HFFc6 (cell line): ENCODE data around the gene KIAA2012. TPM values are rescaled to one million over a fixed set of nuclear protein-coding genes. Genes with fewer than 3 reads are reported as not detected.

Experiments used
- DNase-seq: peaks from one replicate; pipeline ENCODE4 v3.0.0-alpha.2; 2018
- H3K27ac Mint-ChIP-seq: 2 replicates; pipeline ENCODE4 v1.8.0; 2020; ENCODE audit warnings: mild to moderate bottlenecking, mixed read lengths
- H3K27me3 Mint-ChIP-seq: 2 replicates; pipeline ENCODE4 v1.8.0; 2021; ENCODE audit warnings: mild to moderate bottlenecking, moderate library complexity, mixed read lengths; ENCODE audit not compliant: insufficient read depth
- H3K36me3 Mint-ChIP-seq: 2 replicates; pipeline ENCODE4 v1.8.0; 2021; ENCODE audit warnings: low read depth, mixed read lengths
- H3K4me1 Mint-ChIP-seq: 2 replicates; pipeline ENCODE4 v1.8.0; 2020; ENCODE audit warnings: low read depth, mixed read lengths
- H3K4me3 Mint-ChIP-seq: 2 replicates; pipeline ENCODE4 v1.8.0; 2020; ENCODE audit warnings: mild to moderate bottlenecking, moderate library complexity, mixed read lengths
- H3K9me3 Mint-ChIP-seq: 2 replicates; pipeline ENCODE4 v1.8.0; 2020; ENCODE audit warnings: mild to moderate bottlenecking, mixed read lengths
- total RNA-seq, 6 experiments: library from RNA; stranded (reverse); fragmentation: NEBNext Ultra II Directional; extraction: Animal tissue kit (Norgen Biotek cat#: 25700); gene quantifications; 2 replicates in 1 of 6; 3 replicates in 5 of 6; pipeline ENCODE4 v1.2.3, GENCODE V29; 2021
- TF ChIP-seq, protein P1 (sequence below): fragments of 200-600 bp; sonication (generic); IDR thresholded peaks from 2 replicates; pipeline ENCODE4 v1.5.0; 2021; ENCODE audit warnings: antibody characterized with exemption, mild to moderate bottlenecking

The KIAA2012 gene
- total RNA-seq, 6 experiments from 2014 or later: 0.09 to 0.40 (median 0.26) TPM

GRCh38 chr2:202196727-202197126, 123.7 kb downstream of the KIAA2012 start:
- peaks cover 7% of the 10 kb centered on the region; the same call in 1 of the 2 replicates for H3K36me3 Mint-ChIP-seq
- no peak overlapping the region for H3K4me3 Mint-ChIP-seq
- H3K27me3 Mint-ChIP-seq: peaks cover 1% of the 10 kb centered on the region
- no peak for DNase-seq
- H3K9me3 Mint-ChIP-seq: no peaks in the 10 kb centered on the region
- TF ChIP-seq, protein P1, sequence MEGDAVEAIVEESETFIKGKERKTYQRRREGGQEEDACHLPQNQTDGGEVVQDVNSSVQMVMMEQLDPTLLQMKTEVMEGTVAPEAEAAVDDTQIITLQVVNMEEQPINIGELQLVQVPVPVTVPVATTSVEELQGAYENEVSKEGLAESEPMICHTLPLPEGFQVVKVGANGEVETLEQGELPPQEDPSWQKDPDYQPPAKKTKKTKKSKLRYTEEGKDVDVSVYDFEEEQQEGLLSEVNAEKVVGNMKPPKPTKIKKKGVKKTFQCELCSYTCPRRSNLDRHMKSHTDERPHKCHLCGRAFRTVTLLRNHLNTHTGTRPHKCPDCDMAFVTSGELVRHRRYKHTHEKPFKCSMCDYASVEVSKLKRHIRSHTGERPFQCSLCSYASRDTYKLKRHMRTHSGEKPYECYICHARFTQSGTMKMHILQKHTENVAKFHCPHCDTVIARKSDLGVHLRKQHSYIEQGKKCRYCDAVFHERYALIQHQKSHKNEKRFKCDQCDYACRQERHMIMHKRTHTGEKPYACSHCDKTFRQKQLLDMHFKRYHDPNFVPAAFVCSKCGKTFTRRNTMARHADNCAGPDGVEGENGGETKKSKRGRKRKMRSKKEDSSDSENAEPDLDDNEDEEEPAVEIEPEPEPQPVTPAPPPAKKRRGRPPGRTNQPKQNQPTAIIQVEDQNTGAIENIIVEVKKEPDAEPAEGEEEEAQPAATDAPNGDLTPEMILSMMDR: no peak
- H3K4me1 Mint-ChIP-seq: no peaks in the 10 kb centered on the region
- no peak overlapping the region for H3K27ac Mint-ChIP-seq

DNA sequence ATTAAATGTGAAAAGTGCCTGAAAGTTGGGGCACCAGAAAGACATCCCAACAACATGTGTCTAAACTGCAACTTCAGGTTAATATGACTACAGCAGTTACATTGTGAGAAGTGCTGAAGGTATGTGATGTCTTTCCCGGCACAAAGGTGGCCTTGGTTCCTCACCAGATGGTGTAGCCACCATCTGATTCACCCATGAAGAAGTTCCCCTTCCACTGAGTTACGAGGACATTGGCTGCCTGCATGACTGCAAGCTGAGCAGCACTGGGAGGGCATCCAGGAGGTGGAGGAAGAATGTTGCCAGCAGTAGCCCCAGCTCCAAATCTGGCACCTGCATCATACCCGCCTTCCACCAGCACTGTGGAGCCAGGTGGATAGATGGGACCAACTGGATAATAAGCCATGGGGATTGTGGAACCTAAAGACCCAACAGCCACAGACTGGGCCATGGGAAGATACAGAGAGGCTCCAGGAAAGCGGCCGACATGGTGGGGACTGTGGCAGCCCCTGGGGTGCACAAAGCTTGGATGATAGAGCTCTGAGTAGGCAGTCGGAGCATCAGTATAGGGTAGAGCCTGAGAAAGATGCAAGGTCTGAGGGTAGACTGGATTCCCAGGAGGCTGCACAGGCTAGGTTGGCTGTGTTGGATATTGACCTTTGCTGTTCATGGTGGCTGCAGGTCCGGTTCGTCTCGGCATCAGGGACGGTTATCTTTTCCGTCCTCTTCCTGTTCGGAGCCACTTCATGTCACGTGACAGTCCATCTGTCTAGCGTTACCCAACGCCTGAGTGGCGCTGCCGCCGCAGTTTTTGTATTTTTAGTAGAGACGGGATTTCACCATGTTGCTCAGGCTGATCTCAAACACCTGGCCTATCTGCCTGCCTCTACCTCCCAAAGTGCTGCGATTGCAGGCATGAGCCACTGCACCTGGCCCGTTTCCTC, 128.4 kb downstream of the KIAA2012 start:
- H3K27me3 Mint-ChIP-seq: peaks cover 1% of the 10 kb centered on the region; the same call in 1 of the 2 replicates
- no peak overlapping the region for H3K4me3 Mint-ChIP-seq
- H3K36me3 Mint-ChIP-seq: peaks cover 24% of the 10 kb centered on the region
- no peak overlapping the region for H3K27ac Mint-ChIP-seq
- TF ChIP-seq, protein P1: no peak
- H3K4me1 Mint-ChIP-seq: no peaks in the 10 kb centered on the region
- no peak for DNase-seq
- H3K9me3 Mint-ChIP-seq: no peaks in the 10 kb centered on the region

DNA sequence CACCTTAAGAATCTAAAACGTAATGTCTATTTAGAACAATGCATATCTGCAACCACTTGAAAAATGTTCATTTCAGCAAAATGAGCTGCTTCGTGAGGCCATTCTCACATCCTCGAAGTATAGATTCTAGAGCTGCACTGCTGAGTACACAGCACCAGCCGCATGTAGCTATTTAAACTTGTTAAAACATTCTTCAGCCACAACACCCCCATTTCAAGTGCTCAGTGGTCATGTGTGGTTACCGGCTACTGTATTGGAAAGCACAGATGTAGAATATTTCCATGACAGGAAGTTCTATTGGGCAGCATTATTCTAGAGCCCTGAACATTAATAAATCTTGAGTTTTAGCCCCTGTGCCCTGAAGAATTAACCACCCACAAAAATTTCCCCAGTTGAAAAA, 130.3 kb downstream of the KIAA2012 start:
- no peak for DNase-seq
- peaks cover 33% of the 10 kb centered on the region for H3K36me3 Mint-ChIP-seq
- no peaks in the 10 kb centered on the region for H3K9me3 Mint-ChIP-seq
- no peak overlapping the region for H3K27ac Mint-ChIP-seq
- H3K4me1 Mint-ChIP-seq: no peaks in the 10 kb centered on the region
- TF ChIP-seq, protein P1: no peak
- H3K27me3 Mint-ChIP-seq: peaks cover 1% of the 10 kb centered on the region; the same call in 1 of the 2 replicates
- H3K4me3 Mint-ChIP-seq: no peak overlapping the region

DNA sequence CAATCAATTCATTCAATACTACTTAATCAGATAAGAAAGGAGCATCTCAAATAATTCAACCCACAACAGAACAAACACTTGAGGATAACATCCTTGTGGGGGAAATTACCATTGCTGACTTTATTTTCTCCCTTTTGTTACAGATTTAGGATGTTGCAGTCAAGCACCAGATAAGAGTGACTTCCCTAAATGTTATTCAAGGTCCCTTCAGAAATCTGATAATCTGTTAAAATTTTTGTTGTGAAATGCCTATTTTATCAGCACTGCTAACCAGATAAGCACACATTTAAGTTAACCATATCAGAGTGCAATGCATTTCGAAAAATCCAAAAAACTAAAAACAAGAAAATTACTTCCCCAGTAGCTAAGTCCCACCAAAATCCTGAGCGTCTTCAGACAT, 131.8 kb downstream of the KIAA2012 start:
- H3K36me3 Mint-ChIP-seq: peaks cover 33% of the 10 kb centered on the region
- TF ChIP-seq, protein P1: no peak
- H3K4me3 Mint-ChIP-seq: no peak overlapping the region
- H3K4me1 Mint-ChIP-seq: no peaks in the 10 kb centered on the region
- no peaks in the 10 kb centered on the region for H3K9me3 Mint-ChIP-seq
- H3K27me3 Mint-ChIP-seq: peaks cover 1% of the 10 kb centered on the region; the same call in 1 of the 2 replicates
- no peak overlapping the region for H3K27ac Mint-ChIP-seq
- no peak for DNase-seq

DNA sequence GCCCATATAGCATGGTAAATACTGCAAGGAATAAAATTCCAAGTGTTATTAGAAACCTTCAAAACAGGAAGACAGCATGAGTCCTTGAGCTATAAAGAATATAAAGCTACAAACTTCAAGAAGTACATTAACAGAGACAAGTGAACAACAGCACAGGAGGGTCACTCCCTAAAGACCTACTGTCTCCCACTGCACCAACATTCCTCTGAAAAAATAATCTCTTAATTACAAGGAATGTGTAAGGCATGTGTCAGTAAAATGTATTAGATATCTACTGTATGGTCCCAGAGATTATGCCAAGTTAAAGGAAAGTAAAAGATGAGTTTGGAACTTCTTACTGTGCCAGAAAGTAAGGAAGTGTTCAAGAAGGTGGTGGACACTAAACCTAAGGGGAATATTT, 135.5 kb downstream of the KIAA2012 start:
- Mint-ChIP-seq H3K4me1 (no peaks in the 10 kb centered on the region), H3K4me3 (no peak overlapping the region), H3K36me3 (peaks cover 19% of the 10 kb centered on the region; the same call in 1 of the 2 replicates), H3K9me3 (no peaks in the 10 kb centered on the region), H3K27ac (no peak overlapping the region), H3K27me3 (no peaks in the 10 kb centered on the region)
- DNase-seq: no peak
- TF ChIP-seq, protein P1: no peak
